ENCODE measurements around the gene SFXN3. TPM values are rescaled to one million over a fixed set of nuclear protein-coding genes. Genes with fewer than 3 reads are reported as not detected.

Gene SFXN3
- total and polyA plus RNA-seq, 2 experiments from 2014 or later, result 0.68 to 3.8 TPM

DNA sequence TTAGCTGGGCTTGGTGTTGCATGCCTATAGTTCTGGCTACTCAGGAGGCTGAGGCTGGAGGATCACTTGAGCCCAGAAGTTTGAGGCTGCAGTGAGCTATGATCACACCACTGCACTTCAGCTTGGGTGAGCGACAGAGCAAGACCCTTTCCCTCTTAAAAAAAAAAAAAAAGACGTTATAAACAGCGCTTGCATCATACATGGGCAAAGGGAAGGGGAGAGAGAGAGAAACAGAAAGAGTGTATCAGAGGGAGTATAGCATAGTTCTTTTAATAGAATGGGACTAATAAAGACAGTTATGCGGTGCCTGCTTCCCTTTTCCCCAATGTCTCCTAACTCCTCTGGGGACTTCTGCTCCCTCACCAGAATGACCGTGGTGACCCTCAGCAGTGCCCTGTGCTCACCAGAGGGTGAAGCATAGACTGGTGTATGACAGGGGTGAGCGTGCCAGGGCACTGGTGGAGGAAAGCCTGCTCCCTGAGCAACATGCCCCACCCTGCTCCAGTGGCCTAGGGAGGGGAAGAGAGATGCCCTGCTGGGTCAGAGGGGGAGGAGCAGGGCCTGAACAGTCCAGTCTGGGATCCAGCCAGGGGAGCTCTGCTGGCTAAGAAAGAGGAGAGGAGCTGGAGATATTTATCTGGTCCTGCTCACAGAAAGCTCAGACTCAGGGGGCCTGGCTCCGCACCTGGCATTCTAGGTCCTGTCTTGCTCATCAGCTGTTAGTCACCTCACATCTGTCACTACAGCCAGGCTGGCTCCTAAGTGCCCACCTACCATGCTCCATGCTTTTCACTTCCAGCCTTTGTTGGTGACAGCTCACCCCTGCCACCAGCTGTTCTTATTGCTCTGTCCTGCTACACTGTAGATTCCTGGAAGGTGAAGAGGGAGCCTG, 2.3 kb upstream of the SFXN3 start:
- DNase-seq (ENCODE audit: low spot score) (no peak), ATAC-seq (no peak)
- Histone ChIP-seq H3K4me3 (no peak overlapping the region), H3F3A (replicated peaks; ENCODE audit: low read depth) (no peaks in the 10 kb centered on the region), H3K79me2 (replicated peaks; ENCODE audit: insufficient read depth) (no peaks in the 10 kb centered on the region), H3K27me3 (ENCODE audit: insufficient read depth) (peaks cover 43% of the 10 kb centered on the region), H3K4me1 (ENCODE audit: insufficient read depth) (peaks cover 27% of the 10 kb centered on the region; the same call in 1 of the 2 replicates), H3K27ac (ENCODE audit: low read depth) (no peak overlapping the region), H2AFZ (no peak overlapping the region), H4K20me1 (replicated peaks; ENCODE audit: insufficient read depth) (no peaks in the 10 kb centered on the region; the same call in 1 of the 2 replicates), H3K36me3 (ENCODE audit: insufficient read depth) (no peaks in the 10 kb centered on the region), H3K4me2 (no peak overlapping the region), H3K9me2 (ENCODE audit: insufficient read depth) (no peaks in the 10 kb centered on the region)
- Mint-ChIP-seq H3K27me3 (ENCODE audit: insufficient read depth, low read depth, poor library complexity) (peaks cover 43% of the 10 kb centered on the region), H3K4me1 (peaks cover 33% of the 10 kb centered on the region), H3K36me3 (ENCODE audit: low read depth) (no peaks in the 10 kb centered on the region; the same call in 2 of the 3 replicates), H3K9me3 (no peaks in the 10 kb centered on the region), H3K4me3 (no peak overlapping the region), H3K27ac (no peak overlapping the region)
- TF ChIP-seq ZNF331 (CRISPR knock-in tag; IDR thresholded peaks at IDR 0.05; ENCODE audit: low read depth) (no peak), ZNF114 (CRISPR knock-in tag; IDR thresholded peaks at IDR 0.05) (no peak), EZH2phosphoT487 (IDR thresholded peaks at IDR 0.05; ENCODE audit: unreplicated experiment) (no peak), STAT1 (IDR thresholded peaks at IDR 0.05; ENCODE audit: unreplicated experiment) (no peak), NANOG (IDR thresholded peaks at IDR 0.05; ENCODE audit: borderline replicate concordance) (no peak)
- TF ChIP-seq, protein P1, sequence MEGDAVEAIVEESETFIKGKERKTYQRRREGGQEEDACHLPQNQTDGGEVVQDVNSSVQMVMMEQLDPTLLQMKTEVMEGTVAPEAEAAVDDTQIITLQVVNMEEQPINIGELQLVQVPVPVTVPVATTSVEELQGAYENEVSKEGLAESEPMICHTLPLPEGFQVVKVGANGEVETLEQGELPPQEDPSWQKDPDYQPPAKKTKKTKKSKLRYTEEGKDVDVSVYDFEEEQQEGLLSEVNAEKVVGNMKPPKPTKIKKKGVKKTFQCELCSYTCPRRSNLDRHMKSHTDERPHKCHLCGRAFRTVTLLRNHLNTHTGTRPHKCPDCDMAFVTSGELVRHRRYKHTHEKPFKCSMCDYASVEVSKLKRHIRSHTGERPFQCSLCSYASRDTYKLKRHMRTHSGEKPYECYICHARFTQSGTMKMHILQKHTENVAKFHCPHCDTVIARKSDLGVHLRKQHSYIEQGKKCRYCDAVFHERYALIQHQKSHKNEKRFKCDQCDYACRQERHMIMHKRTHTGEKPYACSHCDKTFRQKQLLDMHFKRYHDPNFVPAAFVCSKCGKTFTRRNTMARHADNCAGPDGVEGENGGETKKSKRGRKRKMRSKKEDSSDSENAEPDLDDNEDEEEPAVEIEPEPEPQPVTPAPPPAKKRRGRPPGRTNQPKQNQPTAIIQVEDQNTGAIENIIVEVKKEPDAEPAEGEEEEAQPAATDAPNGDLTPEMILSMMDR (conservative IDR thresholded peaks at IDR 0.05; ENCODE audit: low read depth in 2 of 2), result no peak
- TF ChIP-seq, protein P2, sequence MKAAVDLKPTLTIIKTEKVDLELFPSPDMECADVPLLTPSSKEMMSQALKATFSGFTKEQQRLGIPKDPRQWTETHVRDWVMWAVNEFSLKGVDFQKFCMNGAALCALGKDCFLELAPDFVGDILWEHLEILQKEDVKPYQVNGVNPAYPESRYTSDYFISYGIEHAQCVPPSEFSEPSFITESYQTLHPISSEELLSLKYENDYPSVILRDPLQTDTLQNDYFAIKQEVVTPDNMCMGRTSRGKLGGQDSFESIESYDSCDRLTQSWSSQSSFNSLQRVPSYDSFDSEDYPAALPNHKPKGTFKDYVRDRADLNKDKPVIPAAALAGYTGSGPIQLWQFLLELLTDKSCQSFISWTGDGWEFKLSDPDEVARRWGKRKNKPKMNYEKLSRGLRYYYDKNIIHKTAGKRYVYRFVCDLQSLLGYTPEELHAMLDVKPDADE (IDR thresholded peaks at IDR 0.05), result no peak

DNA sequence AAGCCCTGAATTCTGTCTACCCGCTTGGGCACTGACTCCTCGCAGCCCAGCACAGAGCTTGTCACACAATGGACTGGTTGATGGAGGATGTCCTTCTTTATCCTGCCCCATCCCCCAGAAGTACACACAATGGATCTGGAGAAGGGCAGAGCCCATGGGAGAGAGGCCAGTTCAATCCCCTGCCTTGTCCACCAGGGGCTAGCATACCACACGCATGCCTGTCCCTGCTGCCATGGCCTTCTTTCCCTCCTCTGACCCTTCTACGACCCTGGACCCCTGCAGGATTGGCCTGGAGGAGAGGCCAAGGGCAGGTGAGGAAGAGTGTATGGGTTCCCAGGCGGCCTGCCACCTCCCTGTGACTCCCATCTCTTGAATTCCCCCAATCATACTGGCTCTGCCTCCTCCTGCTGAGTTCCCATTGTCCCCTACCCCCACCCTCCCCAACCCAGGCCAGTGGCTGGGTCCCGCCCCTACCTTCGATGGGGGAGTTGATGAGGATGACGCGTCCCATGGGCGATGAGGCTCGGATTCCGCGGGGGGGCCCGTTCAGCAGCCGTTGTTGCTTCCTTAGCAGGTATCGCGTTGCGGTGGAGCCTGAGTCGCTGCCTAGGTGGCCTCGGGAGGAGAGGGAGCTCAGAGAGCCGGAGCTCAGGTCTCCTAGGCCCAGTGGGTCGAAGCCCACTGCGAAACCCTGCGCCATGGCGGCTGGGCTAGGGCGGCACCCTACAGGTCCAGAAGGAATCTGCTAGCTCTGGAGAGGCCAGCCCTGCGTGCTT, 1.3 kb upstream of the SFXN3 start:
- peak; percentile 20 for ATAC-seq
- TF ChIP-seq EZH2phosphoT487 (IDR thresholded peaks at IDR 0.05; ENCODE audit: unreplicated experiment) (no peak), NANOG (IDR thresholded peaks at IDR 0.05; ENCODE audit: borderline replicate concordance) (no peak)
- TF ChIP-seq, protein P3, sequence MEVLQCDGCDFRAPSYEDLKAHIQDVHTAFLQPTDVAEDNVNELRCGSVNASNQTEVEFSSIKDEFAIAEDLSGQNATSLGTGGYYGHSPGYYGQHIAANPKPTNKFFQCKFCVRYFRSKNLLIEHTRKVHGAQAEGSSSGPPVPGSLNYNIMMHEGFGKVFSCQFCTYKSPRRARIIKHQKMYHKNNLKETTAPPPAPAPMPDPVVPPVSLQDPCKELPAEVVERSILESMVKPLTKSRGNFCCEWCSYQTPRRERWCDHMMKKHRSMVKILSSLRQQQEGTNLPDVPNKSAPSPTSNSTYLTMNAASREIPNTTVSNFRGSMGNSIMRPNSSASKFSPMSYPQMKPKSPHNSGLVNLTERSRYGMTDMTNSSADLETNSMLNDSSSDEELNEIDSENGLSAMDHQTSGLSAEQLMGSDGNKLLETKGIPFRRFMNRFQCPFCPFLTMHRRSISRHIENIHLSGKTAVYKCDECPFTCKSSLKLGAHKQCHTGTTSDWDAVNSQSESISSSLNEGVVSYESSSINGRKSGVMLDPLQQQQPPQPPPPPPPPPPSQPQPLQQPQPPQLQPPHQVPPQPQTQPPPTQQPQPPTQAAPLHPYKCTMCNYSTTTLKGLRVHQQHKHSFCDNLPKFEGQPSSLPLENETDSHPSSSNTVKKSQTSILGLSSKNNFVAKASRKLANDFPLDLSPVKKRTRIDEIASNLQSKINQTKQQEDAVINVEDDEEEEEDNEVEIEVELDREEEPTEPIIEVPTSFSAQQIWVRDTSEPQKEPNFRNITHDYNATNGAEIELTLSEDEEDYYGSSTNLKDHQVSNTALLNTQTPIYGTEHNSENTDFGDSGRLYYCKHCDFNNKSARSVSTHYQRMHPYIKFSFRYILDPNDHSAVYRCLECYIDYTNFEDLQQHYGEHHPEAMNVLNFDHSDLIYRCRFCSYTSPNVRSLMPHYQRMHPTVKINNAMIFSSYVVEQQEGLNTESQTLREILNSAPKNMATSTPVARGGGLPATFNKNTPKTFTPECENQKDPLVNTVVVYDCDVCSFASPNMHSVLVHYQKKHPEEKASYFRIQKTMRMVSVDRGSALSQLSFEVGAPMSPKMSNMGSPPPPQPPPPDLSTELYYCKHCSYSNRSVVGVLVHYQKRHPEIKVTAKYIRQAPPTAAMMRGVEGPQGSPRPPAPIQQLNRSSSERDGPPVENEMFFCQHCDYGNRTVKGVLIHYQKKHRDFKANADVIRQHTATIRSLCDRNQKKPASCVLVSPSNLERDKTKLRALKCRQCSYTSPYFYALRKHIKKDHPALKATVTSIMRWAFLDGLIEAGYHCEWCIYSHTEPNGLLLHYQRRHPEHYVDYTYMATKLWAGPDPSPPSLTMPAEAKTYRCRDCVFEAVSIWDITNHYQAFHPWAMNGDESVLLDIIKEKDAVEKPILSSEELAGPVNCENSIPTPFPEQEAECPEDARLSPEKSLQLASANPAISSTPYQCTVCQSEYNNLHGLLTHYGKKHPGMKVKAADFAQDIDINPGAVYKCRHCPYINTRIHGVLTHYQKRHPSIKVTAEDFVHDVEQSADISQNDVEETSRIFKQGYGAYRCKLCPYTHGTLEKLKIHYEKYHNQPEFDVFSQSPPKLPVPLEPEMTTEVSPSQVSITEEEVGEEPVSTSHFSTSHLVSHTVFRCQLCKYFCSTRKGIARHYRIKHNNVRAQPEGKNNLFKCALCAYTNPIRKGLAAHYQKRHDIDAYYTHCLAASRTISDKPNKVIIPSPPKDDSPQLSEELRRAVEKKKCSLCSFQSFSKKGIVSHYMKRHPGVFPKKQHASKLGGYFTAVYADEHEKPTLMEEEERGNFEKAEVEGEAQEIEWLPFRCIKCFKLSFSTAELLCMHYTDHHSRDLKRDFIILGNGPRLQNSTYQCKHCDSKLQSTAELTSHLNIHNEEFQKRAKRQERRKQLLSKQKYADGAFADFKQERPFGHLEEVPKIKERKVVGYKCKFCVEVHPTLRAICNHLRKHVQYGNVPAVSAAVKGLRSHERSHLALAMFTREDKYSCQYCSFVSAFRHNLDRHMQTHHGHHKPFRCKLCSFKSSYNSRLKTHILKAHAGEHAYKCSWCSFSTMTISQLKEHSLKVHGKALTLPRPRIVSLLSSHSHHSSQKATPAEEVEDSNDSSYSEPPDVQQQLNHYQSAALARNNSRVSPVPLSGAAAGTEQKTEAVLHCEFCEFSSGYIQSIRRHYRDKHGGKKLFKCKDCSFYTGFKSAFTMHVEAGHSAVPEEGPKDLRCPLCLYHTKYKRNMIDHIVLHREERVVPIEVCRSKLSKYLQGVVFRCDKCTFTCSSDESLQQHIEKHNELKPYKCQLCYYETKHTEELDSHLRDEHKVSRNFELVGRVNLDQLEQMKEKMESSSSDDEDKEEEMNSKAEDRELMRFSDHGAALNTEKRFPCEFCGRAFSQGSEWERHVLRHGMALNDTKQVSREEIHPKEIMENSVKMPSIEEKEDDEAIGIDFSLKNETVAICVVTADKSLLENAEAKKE (CRISPR knock-in tag; IDR thresholded peaks at IDR 0.05), result no peak

More for the DNA sequence above, 1.3 kb upstream of the SFXN3 start:
- H3K4me3 ChIP-seq, result no peak overlapping the region
- H3K27me3 Mint-ChIP-seq (ENCODE audit: insufficient read depth, low read depth, poor library complexity), result peaks cover 46% of the 10 kb centered on the region
- H3K36me3 ChIP-seq (ENCODE audit: insufficient read depth), result no peaks in the 10 kb centered on the region
- H3K4me1 ChIP-seq (ENCODE audit: insufficient read depth), result peaks cover 27% of the 10 kb centered on the region; the same call in 1 of the 2 replicates
- no peak overlapping the region for H3K27ac Mint-ChIP-seq
- H4K20me1 ChIP-seq (replicated peaks; ENCODE audit: insufficient read depth), result no peaks in the 10 kb centered on the region; the same call in 1 of the 2 replicates
- H3K79me2 ChIP-seq (replicated peaks; ENCODE audit: insufficient read depth), result no peaks in the 10 kb centered on the region
- H3K27me3 ChIP-seq (ENCODE audit: insufficient read depth), result peaks cover 53% of the 10 kb centered on the region
- no peak overlapping the region for H3K27ac ChIP-seq (ENCODE audit: low read depth)
- peak overlapping the region; percentile 100; the same call in 1 of the 2 replicates for H3K4me2 ChIP-seq
- H3K36me3 Mint-ChIP-seq (ENCODE audit: low read depth), result no peaks in the 10 kb centered on the region; the same call in 2 of the 3 replicates
- no peaks in the 10 kb centered on the region for H3K9me3 Mint-ChIP-seq
- H3K4me1 Mint-ChIP-seq, result peaks cover 33% of the 10 kb centered on the region
- H3K9me2 ChIP-seq (ENCODE audit: insufficient read depth), result no peaks in the 10 kb centered on the region
- H3K4me3 Mint-ChIP-seq, result no peak overlapping the region
- DNase-seq (ENCODE audit: low spot score), result peak; percentile 72
- peak overlapping the region; percentile 32; the same call in 1 of the 2 replicates for H2AFZ ChIP-seq
- H3F3A ChIP-seq (replicated peaks; ENCODE audit: low read depth), result no peaks in the 10 kb centered on the region
